Panc1 (cell line): Measurements from ENCODE around the gene VHLL. TPM values are rescaled to one million over a fixed set of nuclear protein-coding genes. Genes with fewer than 3 reads are reported as not detected.

Source experiments
- ATAC-seq: fragments of 200-7000 bp; cut with Tn5 transposase; 2 replicates; pipeline ENCODE4 v1.9.1; 2020; ENCODE audit warnings: mild to moderate bottlenecking, moderate library complexity
- BruUV-seq: library from RNA; stranded (reverse); fragments of 400-500 nt; replicated peaks from 2 replicates; lab custom pipeline; 2021; lab: Mats Ljungman, UMichigan
- CTCF ChIA-PET: fragments of 300-600 bp; sonication (Branson Sonifier 250); formaldehyde crosslinking; loops from one replicate; lab custom pipeline; 2022; ENCODE audit warnings: antibody characterized with exemption; lab: Charles Lee
- POLR2A ChIA-PET: fragments of 300-600 bp; sonication (Branson Sonifier 250); formaldehyde crosslinking; loops from one replicate; lab custom pipeline; 2022; ENCODE audit warnings: antibody characterized with exemption; lab: Charles Lee
- DNase-seq: peaks from one replicate; pipeline ENCODE4 v3.0.0-alpha.2; 2010; ENCODE audit warnings: low read depth, low spot score
- H3K27ac ChIP-seq: 2 replicates; pipeline ENCODE4 v1.5.1; 2011; ENCODE audit warnings: mild to moderate bottlenecking, low read length, inconsistent platforms
- H3K27me3 ChIP-seq: fragments of 200-500 bp; sonication (Bioruptor generic); 2 replicates; pipeline ENCODE4 v1.6.0; 2014; ENCODE audit warnings: low read length, inconsistent platforms; ENCODE audit not compliant: control insufficient read depth, insufficient read depth
- H3K36me3 ChIP-seq: fragments of 200-500 bp; sonication (Bioruptor generic); 2 replicates; pipeline ENCODE4 v1.5.1; 2014; ENCODE audit warnings: inconsistent platforms, mild to moderate bottlenecking, low read length, moderate library complexity; ENCODE audit not compliant: control insufficient read depth, insufficient read depth
- H3K4me1 ChIP-seq: 2 replicates; pipeline ENCODE4 v1.5.1; 2011; ENCODE audit warnings: inconsistent platforms, mild to moderate bottlenecking, low read length, moderate library complexity; ENCODE audit not compliant: control insufficient read depth, insufficient read depth
- H3K4me3 ChIP-seq, 2 experiments: 2 replicates each; pipeline ENCODE4 v1.5.1; 2011 to 2012; ENCODE audit warnings: low read depth in 2 of 2, low read length in 2 of 2, mild to moderate bottlenecking in 2 of 2, inconsistent platforms in 1 of 2, moderate library complexity in 1 of 2
- H3K9me3 ChIP-seq: fragments of 200-500 bp; sonication (Bioruptor generic); 2 replicates; pipeline ENCODE4 v1.5.1; 2014; ENCODE audit warnings: low read depth, mild to moderate bottlenecking, inconsistent platforms, low read length, moderate library complexity; ENCODE audit not compliant: control insufficient read depth, insufficient read depth
- POLR2AphosphoS5 ChIP-seq: IDR thresholded peaks from 2 replicates; pipeline ENCODE4 v1.6.1; 2012; ENCODE audit warnings: mild to moderate bottlenecking, low read depth, low read length, moderate library complexity
- in situ Hi-C: cut with HindIII; loops from 2 replicates; pipeline ENCODE4 v1.10.0; 2016; ENCODE audit warnings: low sequenced_read_pairs, low pct_unique_long_range_greater_than_20kb
- intact Hi-C: fragments of 100-400 bp; cut with micrococcal nuclease; formaldehyde crosslinking; loops from one replicate; pipeline ENCODE4 v1.10.0; 2022; ENCODE audit not compliant: unreplicated experiment
- total RNA-seq: library from RNA; stranded (reverse); gene quantifications from one replicate; pipeline ENCODE4 v1.2.1, GENCODE V29; 2021; ENCODE audit not compliant: unreplicated experiment
- TF ChIP-seq, protein P1 (sequence below), 2 experiments: IDR thresholded peaks; 2 replicates each; pipeline ENCODE4 v1.6.1; 2011 to 2012; ENCODE audit warnings: low read depth in 2 of 2, control low read depth in 1 of 2, low read length in 1 of 2, mild to moderate bottlenecking in 1 of 2, moderate library complexity in 1 of 2; ENCODE audit not compliant: insufficient read depth in 1 of 2
- TF ChIP-seq, protein P2 (sequence below): fragments of 450-650 bp; IDR thresholded peaks from 2 replicates; pipeline ENCODE4 v1.5.1; 2017; ENCODE audit warnings: mild to moderate bottlenecking

Gene VHLL
- total RNA-seq, 1 experiment from 2014 or later = 0.28 TPM

DNA sequence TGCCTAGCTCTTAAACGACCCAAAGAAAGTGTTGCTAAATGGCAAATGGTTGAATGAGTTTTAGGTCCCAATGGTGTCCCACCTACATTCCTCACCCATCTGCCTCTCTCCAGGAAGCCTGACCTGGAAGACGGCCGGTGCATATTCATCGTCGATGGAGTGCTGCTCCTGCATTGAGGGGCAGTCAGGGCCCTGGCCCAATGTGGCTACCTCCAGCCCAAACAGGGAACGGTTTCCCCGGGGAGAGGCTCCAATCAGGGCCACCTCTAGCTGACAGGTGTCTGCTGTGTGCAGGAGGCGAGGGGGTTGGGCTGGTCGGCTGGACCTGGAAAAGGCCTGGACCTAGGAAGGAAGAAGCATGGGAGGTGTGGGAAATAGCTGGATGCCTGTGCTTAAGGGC, 5.2 kb downstream of the VHLL start:
- H3K4me1 ChIP-seq = peaks cover 18% of the 10 kb centered on the region
- ATAC-seq = no peak
- no TSS peak for BruUV-seq
- ChIA-PET POLR2A (interaction anchor here (0.6 kb wide), 1 partner anchor 142 kb away, joined by 3 read pairs; no protein-coding TSS in a partner anchor), CTCF (no interaction called here)
- no peaks in the 10 kb centered on the region for H3K36me3 ChIP-seq
- in situ Hi-C loops = no loop called here
- no peaks in the 10 kb centered on the region for H3K9me3 ChIP-seq
- intact Hi-C loops = no loop called here
- DNase-seq = no peak
- H3K27me3 ChIP-seq = no peaks in the 10 kb centered on the region
- TF ChIP-seq, protein P1, sequence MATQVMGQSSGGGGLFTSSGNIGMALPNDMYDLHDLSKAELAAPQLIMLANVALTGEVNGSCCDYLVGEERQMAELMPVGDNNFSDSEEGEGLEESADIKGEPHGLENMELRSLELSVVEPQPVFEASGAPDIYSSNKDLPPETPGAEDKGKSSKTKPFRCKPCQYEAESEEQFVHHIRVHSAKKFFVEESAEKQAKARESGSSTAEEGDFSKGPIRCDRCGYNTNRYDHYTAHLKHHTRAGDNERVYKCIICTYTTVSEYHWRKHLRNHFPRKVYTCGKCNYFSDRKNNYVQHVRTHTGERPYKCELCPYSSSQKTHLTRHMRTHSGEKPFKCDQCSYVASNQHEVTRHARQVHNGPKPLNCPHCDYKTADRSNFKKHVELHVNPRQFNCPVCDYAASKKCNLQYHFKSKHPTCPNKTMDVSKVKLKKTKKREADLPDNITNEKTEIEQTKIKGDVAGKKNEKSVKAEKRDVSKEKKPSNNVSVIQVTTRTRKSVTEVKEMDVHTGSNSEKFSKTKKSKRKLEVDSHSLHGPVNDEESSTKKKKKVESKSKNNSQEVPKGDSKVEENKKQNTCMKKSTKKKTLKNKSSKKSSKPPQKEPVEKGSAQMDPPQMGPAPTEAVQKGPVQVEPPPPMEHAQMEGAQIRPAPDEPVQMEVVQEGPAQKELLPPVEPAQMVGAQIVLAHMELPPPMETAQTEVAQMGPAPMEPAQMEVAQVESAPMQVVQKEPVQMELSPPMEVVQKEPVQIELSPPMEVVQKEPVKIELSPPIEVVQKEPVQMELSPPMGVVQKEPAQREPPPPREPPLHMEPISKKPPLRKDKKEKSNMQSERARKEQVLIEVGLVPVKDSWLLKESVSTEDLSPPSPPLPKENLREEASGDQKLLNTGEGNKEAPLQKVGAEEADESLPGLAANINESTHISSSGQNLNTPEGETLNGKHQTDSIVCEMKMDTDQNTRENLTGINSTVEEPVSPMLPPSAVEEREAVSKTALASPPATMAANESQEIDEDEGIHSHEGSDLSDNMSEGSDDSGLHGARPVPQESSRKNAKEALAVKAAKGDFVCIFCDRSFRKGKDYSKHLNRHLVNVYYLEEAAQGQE (IDR thresholded peaks at IDR 0.05; ENCODE audit: insufficient read depth in 1 of 2, low read depth in 2 of 2, low read length in 1 of 2) = no peak
- no peak for TF ChIP-seq POLR2AphosphoS5
- TF ChIP-seq, protein P2, sequence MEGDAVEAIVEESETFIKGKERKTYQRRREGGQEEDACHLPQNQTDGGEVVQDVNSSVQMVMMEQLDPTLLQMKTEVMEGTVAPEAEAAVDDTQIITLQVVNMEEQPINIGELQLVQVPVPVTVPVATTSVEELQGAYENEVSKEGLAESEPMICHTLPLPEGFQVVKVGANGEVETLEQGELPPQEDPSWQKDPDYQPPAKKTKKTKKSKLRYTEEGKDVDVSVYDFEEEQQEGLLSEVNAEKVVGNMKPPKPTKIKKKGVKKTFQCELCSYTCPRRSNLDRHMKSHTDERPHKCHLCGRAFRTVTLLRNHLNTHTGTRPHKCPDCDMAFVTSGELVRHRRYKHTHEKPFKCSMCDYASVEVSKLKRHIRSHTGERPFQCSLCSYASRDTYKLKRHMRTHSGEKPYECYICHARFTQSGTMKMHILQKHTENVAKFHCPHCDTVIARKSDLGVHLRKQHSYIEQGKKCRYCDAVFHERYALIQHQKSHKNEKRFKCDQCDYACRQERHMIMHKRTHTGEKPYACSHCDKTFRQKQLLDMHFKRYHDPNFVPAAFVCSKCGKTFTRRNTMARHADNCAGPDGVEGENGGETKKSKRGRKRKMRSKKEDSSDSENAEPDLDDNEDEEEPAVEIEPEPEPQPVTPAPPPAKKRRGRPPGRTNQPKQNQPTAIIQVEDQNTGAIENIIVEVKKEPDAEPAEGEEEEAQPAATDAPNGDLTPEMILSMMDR = no peak
- H3K4me3 ChIP-seq = no peak overlapping the region
- H3K27ac ChIP-seq = no peak overlapping the region

- in situ Hi-C loops = no loop called here
- DNase-seq = no peak
- no peak for ATAC-seq
- Histone ChIP-seq H3K27me3 (no peaks in the 10 kb centered on the region), H3K36me3 (no peaks in the 10 kb centered on the region), H3K4me1 (peaks cover 18% of the 10 kb centered on the region), H3K27ac (no peak overlapping the region), H3K4me3 (no peak overlapping the region), H3K9me3 (no peaks in the 10 kb centered on the region)
- CTCF ChIA-PET = no interaction called here
- TF ChIP-seq, protein P2 = no peak
- 0 out of 2 replicates have a peak, but pooled peaks have one; percentile 15 for TF ChIP-seq POLR2AphosphoS5
- intact Hi-C loops = no loop called here
- POLR2A ChIA-PET = interaction anchor here (0.6 kb wide), 1 partner anchor 142 kb away, joined by 3 read pairs; no protein-coding TSS in a partner anchor
- no TSS peak for BruUV-seq
Observed at GRCh38 chr1:156293098-156293434, 6.0 kb downstream of the VHLL start.
